ENCODE measurements around the gene VAV2.

GRCh38 chr9:134025606-134026541 lies 33.8 kb upstream of the VAV2 start:
- TF ChIP-seq REST (IDR thresholded peaks at IDR 0.05) (no peak), RAD21 (conservative IDR thresholded peaks at IDR 0.05 in 1 of 2, IDR thresholded peaks at IDR 0.05 in 1 of 2) (no peak), CTCF (IDR thresholded peaks at IDR 0.05) (no peak), POLR2A (IDR thresholded peaks at IDR 0.05; ENCODE audit: low read length) (no peak), MAX (IDR thresholded peaks at IDR 0.05) (no peak), ESRRA (IDR thresholded peaks at IDR 0.05; ENCODE audit: borderline replicate concordance, low read length) (no peak), HEYL (CRISPR knock-in tag; IDR thresholded peaks at IDR 0.05) (no peak), MYC (IDR thresholded peaks at IDR 0.05; ENCODE audit: borderline replicate concordance, low read length) (no peak), JUN (IDR thresholded peaks at IDR 0.05) (no peak), HMGXB4 (CRISPR knock-in tag; IDR thresholded peaks at IDR 0.05; ENCODE audit: borderline replicate concordance) (no peak)

All from A549 (cell line).